H7 (cell line): ENCODE data around the gene PTGDS. TPM values are rescaled to one million over a fixed set of nuclear protein-coding genes. Genes with fewer than 3 reads are reported as not detected.

Source experiments
- DNase-seq: peaks from one replicate; pipeline ENCODE4 v3.0.0; 2012
- H3K27me3 ChIP-seq: 2 replicates; pipeline ENCODE4 v1.6.0; 2011; ENCODE audit warnings: mild to moderate bottlenecking, low read length; ENCODE audit not compliant: control insufficient read depth, insufficient read depth
- H3K36me3 ChIP-seq: replicated peaks from 2 replicates; pipeline ENCODE4 v1.5.1; 2011; ENCODE audit warnings: low read length; ENCODE audit not compliant: control insufficient read depth, insufficient read depth
- H3K4me3 ChIP-seq: 2 replicates; pipeline ENCODE4 v1.5.1; 2011; ENCODE audit warnings: low read depth, mild to moderate bottlenecking, control low read depth, low read length, moderate library complexity; ENCODE audit not compliant: insufficient read depth
- total RNA-seq: library from RNA; depleted of rRNA; stranded (reverse); fragments of >200 nt; shearing (Covaris generic); gene quantifications from 2 replicates; pipeline ENCODE4 v1.2.3, GENCODE V29; 2014

PTGDS gene
- total RNA-seq, 1 experiment from 2014 or later, result 2.0 TPM

- H3K4me3 ChIP-seq, result no peak overlapping the region
- H3K27me3 ChIP-seq, result no peaks in the 10 kb centered on the region
Observed at GRCh38 chr9:137018761-137019559, 41.7 kb downstream of the PTGDS start.

GRCh38 chr9:137019891-137020683 lies 42.8 kb downstream of the PTGDS start:
- H3K4me3 ChIP-seq, result no peak overlapping the region
- H3K27me3 ChIP-seq, result no peaks in the 10 kb centered on the region
- peak; percentile 78 for DNase-seq
- no peaks in the 10 kb centered on the region for H3K36me3 ChIP-seq

More at GRCh38 chr9:137018761-137019559, 41.7 kb downstream of the PTGDS start:
- no peaks in the 10 kb centered on the region for H3K36me3 ChIP-seq
- DNase-seq, result no peak

GRCh38 chr9:137020771-137021567 lies 43.7 kb downstream of the PTGDS start:
- H3K4me3 ChIP-seq, result no peak overlapping the region
- no peak for DNase-seq
- H3K27me3 ChIP-seq, result no peaks in the 10 kb centered on the region
- H3K36me3 ChIP-seq, result no peaks in the 10 kb centered on the region

- Histone ChIP-seq H3K36me3 (no peaks in the 10 kb centered on the region), H3K27me3 (no peaks in the 10 kb centered on the region; the same call in 1 of the 2 replicates), H3K4me3 (no peak overlapping the region)
- no peak for DNase-seq
Observed at GRCh38 chr9:137021568-137021978, 44.3 kb downstream of the PTGDS start.

- DNase-seq, result peak; percentile 98
- no peak overlapping the region for H3K4me3 ChIP-seq
- H3K27me3 ChIP-seq, result peaks cover under 1% of the 10 kb centered on the region
- no peaks in the 10 kb centered on the region for H3K36me3 ChIP-seq
Observed at GRCh38 chr9:137021979-137022661, 44.8 kb downstream of the PTGDS start.

GRCh38 chr9:137022662-137023008 lies 45.3 kb downstream of the PTGDS start:
- no peaks in the 10 kb centered on the region for H3K36me3 ChIP-seq
- DNase-seq, result no peak
- no peak overlapping the region for H3K4me3 ChIP-seq
- peaks cover 6% of the 10 kb centered on the region for H3K27me3 ChIP-seq

- Histone ChIP-seq H3K4me3 (no peak overlapping the region), H3K27me3 (peaks cover 6% of the 10 kb centered on the region), H3K36me3 (no peaks in the 10 kb centered on the region)
- DNase-seq, result no peak
Observed at GRCh38 chr9:137023157-137023556, 45.9 kb downstream of the PTGDS start.

- Histone ChIP-seq H3K36me3 (no peaks in the 10 kb centered on the region), H3K27me3 (peaks cover 10% of the 10 kb centered on the region), H3K4me3 (no peak overlapping the region)
- no peak for DNase-seq
Observed at GRCh38 chr9:137023583-137023991, 46.3 kb downstream of the PTGDS start.

GRCh38 chr9:137025517-137025966 lies 48.2 kb downstream of the PTGDS start:
- Histone ChIP-seq H3K4me3 (no peak overlapping the region), H3K27me3 (peaks cover 17% of the 10 kb centered on the region), H3K36me3 (no peaks in the 10 kb centered on the region)
- DNase-seq, result no peak

- no peak for DNase-seq
- H3K27me3 ChIP-seq, result peaks cover 17% of the 10 kb centered on the region
- H3K4me3 ChIP-seq, result no peak overlapping the region
- H3K36me3 ChIP-seq, result no peaks in the 10 kb centered on the region
Observed at GRCh38 chr9:137026384-137026783, 49.1 kb downstream of the PTGDS start.

GRCh38 chr9:137026828-137027227 lies 49.5 kb downstream of the PTGDS start:
- Histone ChIP-seq H3K4me3 (no peak overlapping the region), H3K36me3 (no peaks in the 10 kb centered on the region), H3K27me3 (peaks cover 17% of the 10 kb centered on the region)
- no peak for DNase-seq

GRCh38 chr9:137027369-137028262 lies 50.3 kb downstream of the PTGDS start, which contains the start of gene ABCA2:
TSS of gene ABCA2 (minus strand) at chr9:137028237. CDS start at chr9:137028140, 97 bp downstream.
- Histone ChIP-seq H3K27me3 (peaks cover 17% of the 10 kb centered on the region), H3K36me3 (no peaks in the 10 kb centered on the region), H3K4me3 (peak within 1 kb of the TSS; percentile 53)
- peak; percentile 81 for DNase-seq
